Adipocyte (in vitro differentiated cells): ENCODE measurements around the gene BIK.
A peak's percentile ranks its signal among the peaks of the same experiment; 100 is the strongest.
"Not testable (repeated sequence)": the region's sequence is repeated elsewhere in the genome, so short reads cannot be mapped to it uniquely, and the experiment has no call there.

Source experiments
- DNase-seq: peaks from one replicate; pipeline ENCODE4 v3.0.0-alpha.2; 2015; ENCODE audit warnings: low read depth
- H3K27me3 ChIP-seq: replicated peaks from 2 replicates; pipeline ENCODE4 v1.7.0; 2013; ENCODE audit warnings: mild to moderate bottlenecking, low read length, moderate library complexity; ENCODE audit not compliant: control insufficient read depth, insufficient read depth
- H3K36me3 ChIP-seq: 2 replicates; pipeline ENCODE4 v1.7.0; 2013; ENCODE audit warnings: low read length, mild to moderate bottlenecking, moderate library complexity; ENCODE audit not compliant: control insufficient read depth, insufficient read depth, severe bottlenecking
- H3K4me1 ChIP-seq: 2 replicates; pipeline ENCODE4 v1.7.0; 2013; ENCODE audit warnings: mild to moderate bottlenecking, low read length, moderate library complexity; ENCODE audit not compliant: control insufficient read depth, insufficient read depth
- H3K4me3 ChIP-seq: 2 replicates; pipeline ENCODE4 v1.7.0; 2013; ENCODE audit warnings: mild to moderate bottlenecking, low read length, moderate library complexity
- H3K9ac ChIP-seq: 2 replicates; pipeline ENCODE4 v1.7.0; 2013; ENCODE audit warnings: mild to moderate bottlenecking, low read length, moderate library complexity
- H3K9me3 ChIP-seq: 2 replicates; pipeline ENCODE4 v1.7.0; 2013; ENCODE audit warnings: mild to moderate bottlenecking, low read length, moderate library complexity; ENCODE audit not compliant: control insufficient read depth

The BIK gene

DNA sequence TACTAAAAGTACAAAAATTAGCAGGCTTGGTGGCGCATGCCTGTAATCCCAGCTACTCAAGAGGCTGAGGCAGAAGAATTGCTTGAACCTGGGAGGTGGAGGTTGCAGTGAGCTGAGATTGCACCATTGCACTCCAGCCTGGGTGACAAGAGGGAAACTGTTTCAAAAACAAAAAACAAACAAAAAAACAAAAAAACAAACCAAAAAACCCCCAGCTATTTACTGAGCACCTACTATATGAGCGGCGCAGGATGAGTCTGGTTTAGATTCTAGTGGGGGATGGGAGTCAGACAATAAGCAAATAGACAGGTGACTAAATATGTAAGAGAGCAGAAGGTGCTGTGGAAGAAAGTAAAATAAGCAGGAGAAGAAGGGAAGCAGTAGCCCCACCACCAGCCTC, 5.6 kb upstream of the BIK start:
- not testable (repeated sequence) for DNase-seq, H3K36me3 ChIP-seq, H3K4me3 ChIP-seq, H3K9me3 ChIP-seq, H3K4me1 ChIP-seq, H3K9ac ChIP-seq
- H3K27me3 ChIP-seq, result peaks cover 22% of the 10 kb centered on the region

DNA sequence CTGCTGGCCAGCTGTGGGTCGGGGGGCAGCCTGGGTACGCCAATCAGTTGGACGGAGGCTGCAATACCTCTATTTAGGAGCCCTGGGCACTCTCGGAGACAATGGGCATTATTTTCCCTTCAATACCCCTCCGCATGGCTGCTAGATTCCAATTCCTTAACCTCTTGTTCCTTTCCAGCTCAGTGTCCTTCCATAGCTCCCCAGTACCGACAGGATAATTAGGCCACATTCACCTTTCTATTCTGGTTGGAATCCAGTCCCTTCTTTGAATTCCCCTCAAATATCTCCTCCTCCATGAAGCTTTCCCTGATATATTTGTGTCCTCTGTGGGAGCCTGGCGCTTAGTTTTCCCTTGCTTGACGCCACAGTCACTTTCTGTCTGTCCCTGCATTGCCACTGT, 4.2 kb upstream of the BIK start:
- no peaks in the 10 kb centered on the region for H3K9me3 ChIP-seq
- no peak overlapping the region for H3K4me3 ChIP-seq
- peaks cover 12% of the 10 kb centered on the region for H3K4me1 ChIP-seq
- H3K36me3 ChIP-seq, result no peaks in the 10 kb centered on the region
- peaks cover 32% of the 10 kb centered on the region for H3K27me3 ChIP-seq
- DNase-seq, result no peak
- H3K9ac ChIP-seq, result no peak overlapping the region

DNA sequence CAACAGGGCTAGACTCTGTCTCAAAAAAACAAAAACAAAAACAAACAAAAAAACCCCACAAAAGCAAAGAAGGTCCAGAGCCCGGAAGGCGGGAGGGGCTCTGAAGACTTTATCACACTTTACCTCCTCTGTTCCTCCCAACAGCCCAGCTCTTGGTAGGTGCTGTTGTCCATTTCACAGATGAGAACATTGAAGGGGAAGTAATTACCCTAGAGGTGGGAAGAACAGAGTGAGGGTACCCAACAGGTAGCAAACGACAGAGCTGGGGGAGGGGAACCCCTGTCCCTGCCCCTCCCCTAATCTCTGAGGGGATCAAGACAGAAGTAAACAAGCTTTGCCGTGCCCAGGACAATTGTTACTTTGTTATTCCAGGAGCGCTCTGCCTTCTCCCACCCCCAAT, 1.0 kb upstream of the BIK start:
- Histone ChIP-seq H3K4me1 (peaks cover 6% of the 10 kb centered on the region), H3K36me3 (no peaks in the 10 kb centered on the region), H3K4me3 (no peak overlapping the region), H3K9ac (no peak overlapping the region), H3K9me3 (no peaks in the 10 kb centered on the region), H3K27me3 (peaks cover 44% of the 10 kb centered on the region)
- no peak for DNase-seq

- Histone ChIP-seq H3K4me1 (peaks cover 6% of the 10 kb centered on the region), H3K27me3 (peaks cover 49% of the 10 kb centered on the region), H3K4me3 (peak overlapping the region; percentile 69), H3K9me3 (no peaks in the 10 kb centered on the region), H3K9ac (peak overlapping the region; percentile 20), H3K36me3 (no peaks in the 10 kb centered on the region)
- peak; percentile 30 for DNase-seq
Observed at GRCh38 chr22:43109921-43110443, 568 bp upstream of the BIK start.

- H3K27me3 ChIP-seq, result peaks cover 51% of the 10 kb centered on the region
- H3K36me3 ChIP-seq, result no peaks in the 10 kb centered on the region
- peaks cover 6% of the 10 kb centered on the region for H3K4me1 ChIP-seq
- peak overlapping the region; percentile 25 for H3K9ac ChIP-seq
- H3K4me3 ChIP-seq, result peak overlapping the region; percentile 70
- H3K9me3 ChIP-seq, result no peaks in the 10 kb centered on the region
- DNase-seq, result peak; percentile 21
Observed at GRCh38 chr22:43110927-43111623, 525 bp downstream of the BIK start.

DNA sequence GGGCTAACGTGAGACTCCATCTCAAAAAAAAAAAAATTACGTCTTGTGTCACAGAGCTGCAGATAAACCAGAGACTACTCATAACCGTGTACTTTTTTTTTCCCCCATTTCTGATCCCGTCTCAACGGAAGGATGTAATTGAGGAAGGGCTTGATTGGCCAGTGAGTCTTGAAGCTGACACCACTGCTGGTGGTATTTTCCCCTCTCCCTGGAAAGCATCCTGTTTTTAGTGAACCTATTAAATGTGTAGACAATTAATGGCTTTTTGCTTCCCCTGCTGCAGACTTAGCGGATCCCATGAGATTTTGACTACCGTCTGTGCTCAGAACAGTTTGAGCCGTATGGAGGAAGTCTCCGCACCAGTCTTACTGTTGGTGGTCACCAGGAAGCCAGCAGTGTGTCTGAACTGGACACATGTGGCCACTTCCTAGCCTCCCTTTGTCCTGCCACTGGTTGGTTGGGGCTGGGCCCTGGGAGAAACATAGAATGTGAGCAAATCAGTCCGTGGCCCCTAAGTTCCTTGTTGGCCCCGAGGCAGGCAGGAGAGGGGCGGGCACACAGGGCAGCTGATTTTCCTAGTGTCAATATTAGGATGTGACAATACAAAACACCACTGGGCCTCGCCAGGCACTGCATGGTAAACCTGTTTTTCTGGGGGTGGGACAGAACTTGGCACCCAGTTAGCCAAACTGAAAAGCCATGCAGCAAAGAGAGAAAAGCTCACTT, 3.1 kb downstream of the BIK start:
- DNase-seq, result no peak
- H3K36me3 ChIP-seq, result no peaks in the 10 kb centered on the region
- H3K27me3 ChIP-seq, result peaks cover 38% of the 10 kb centered on the region
- no peak overlapping the region for H3K9ac ChIP-seq
- H3K4me1 ChIP-seq, result peaks cover 6% of the 10 kb centered on the region
- no peak overlapping the region for H3K4me3 ChIP-seq
- no peaks in the 10 kb centered on the region for H3K9me3 ChIP-seq

GRCh38 chr22:43114958-43115357, 4.4 kb downstream of the BIK start:
- H3K9ac ChIP-seq, result no peak overlapping the region
- no peak overlapping the region for H3K4me3 ChIP-seq
- H3K9me3 ChIP-seq, result no peaks in the 10 kb centered on the region
- H3K27me3 ChIP-seq, result peaks cover 29% of the 10 kb centered on the region
- H3K4me1 ChIP-seq, result peaks cover 6% of the 10 kb centered on the region
- DNase-seq, result no peak
- no peaks in the 10 kb centered on the region for H3K36me3 ChIP-seq

- no peak for DNase-seq
- H3K4me1 ChIP-seq, result no peaks in the 10 kb centered on the region
- H3K27me3 ChIP-seq, result peaks cover 13% of the 10 kb centered on the region
- H3K4me3 ChIP-seq, result no peak overlapping the region
- no peak overlapping the region for H3K9ac ChIP-seq
- no peaks in the 10 kb centered on the region for H3K9me3 ChIP-seq
- no peaks in the 10 kb centered on the region for H3K36me3 ChIP-seq
Observed at GRCh38 chr22:43116932-43117331, 6.4 kb downstream of the BIK start.

DNA sequence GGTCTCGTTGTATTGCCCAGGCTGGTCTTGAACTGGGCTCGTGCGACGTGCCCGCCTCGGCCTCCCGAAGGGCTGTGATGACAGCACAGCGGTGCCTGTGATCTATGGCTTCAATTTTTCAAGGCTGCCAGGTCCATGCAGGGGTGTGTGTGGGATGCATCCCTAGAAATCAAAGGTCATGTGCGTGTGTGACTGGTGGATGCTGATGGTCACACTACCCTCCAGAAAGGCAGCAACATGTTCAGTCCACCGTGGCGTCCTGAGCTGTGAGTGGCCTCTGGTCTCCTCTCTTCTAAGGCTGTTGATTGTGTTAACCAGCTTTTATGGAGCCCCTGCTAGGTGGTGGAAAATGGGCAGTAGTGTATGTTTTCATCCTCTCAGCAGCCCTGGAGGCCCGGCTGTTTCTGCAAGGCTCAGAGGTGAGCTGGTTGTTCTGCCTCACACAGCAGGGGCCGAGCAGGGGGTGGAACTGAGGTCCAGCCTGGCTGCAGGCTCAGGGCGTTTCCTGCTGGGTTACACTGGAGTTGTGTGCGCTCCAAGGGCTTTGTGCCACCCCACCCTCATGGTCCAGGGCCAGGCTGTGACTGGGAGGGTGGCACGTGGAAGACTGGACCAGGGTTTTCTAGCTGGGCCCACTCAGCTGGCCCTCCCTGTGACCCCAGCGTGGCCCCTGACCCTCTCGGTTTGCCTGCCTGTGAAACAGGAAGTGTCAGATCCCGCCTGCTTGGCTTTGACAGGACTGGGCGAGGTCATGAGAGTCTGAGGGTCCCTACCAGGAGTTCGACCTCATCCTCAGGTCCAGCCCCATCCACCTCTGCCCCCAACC, 7.7 kb downstream of the BIK start:
- H3K36me3 ChIP-seq, result no peaks in the 10 kb centered on the region
- DNase-seq, result no peak
- H3K4me3 ChIP-seq, result no peak overlapping the region
- H3K9ac ChIP-seq, result no peak overlapping the region
- peaks cover 11% of the 10 kb centered on the region for H3K27me3 ChIP-seq
- no peaks in the 10 kb centered on the region for H3K4me1 ChIP-seq
- no peaks in the 10 kb centered on the region for H3K9me3 ChIP-seq

- Histone ChIP-seq H3K4me3 (no peak overlapping the region), H3K9ac (no peak overlapping the region), H3K36me3 (no peaks in the 10 kb centered on the region), H3K27me3 (peaks cover 8% of the 10 kb centered on the region), H3K9me3 (no peaks in the 10 kb centered on the region), H3K4me1 (no peaks in the 10 kb centered on the region)
- DNase-seq, result no peak
Observed at GRCh38 chr22:43118953-43119458, 8.5 kb downstream of the BIK start.
